Stimulated activated CD8-positive, alpha-beta memory T cell treated with anti-CD3 and anti-CD28 coated beads, Interleukin-4, amount 100 ng/mL, for 48 hours (primary cell): Measurements from ENCODE around the gene ASB13.
"Not testable (repeated sequence)": the region's sequence is repeated elsewhere in the genome, so short reads cannot be mapped to it uniquely, and the experiment has no call there.

Source experiments
- DNase-seq: peaks from one replicate; pipeline ENCODE4 v3.0.0-alpha.2; 2020

Gene ASB13

GRCh38 chr10:5622186-5622960 lies 44.0 kb downstream of the ASB13 start:
- DNase-seq, result no peak

- DNase-seq, result not testable (repeated sequence)
Observed at GRCh38 chr10:5621371-5621770, 45.0 kb downstream of the ASB13 start.

DNA sequence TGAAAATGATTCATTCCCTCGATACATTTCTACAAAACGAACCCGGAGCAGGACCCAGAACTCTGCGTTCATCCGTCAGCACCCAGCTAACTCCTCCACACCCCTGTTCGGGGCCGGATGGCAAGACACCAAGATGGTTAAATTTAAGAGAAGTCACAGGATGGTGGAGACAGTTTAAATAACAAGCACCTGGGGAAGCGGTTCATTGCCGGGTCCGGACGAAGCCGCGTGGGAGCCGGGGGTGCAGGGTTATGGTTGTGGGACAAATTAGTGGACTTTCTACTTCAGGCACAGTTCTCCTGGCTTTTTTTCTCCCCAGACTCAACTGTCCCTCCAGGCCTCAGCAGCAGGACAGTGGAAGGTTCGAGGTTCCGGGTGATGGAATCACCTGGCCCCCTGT lies 45.4 kb downstream of the ASB13 start:
- DNase-seq, result no peak

DNA sequence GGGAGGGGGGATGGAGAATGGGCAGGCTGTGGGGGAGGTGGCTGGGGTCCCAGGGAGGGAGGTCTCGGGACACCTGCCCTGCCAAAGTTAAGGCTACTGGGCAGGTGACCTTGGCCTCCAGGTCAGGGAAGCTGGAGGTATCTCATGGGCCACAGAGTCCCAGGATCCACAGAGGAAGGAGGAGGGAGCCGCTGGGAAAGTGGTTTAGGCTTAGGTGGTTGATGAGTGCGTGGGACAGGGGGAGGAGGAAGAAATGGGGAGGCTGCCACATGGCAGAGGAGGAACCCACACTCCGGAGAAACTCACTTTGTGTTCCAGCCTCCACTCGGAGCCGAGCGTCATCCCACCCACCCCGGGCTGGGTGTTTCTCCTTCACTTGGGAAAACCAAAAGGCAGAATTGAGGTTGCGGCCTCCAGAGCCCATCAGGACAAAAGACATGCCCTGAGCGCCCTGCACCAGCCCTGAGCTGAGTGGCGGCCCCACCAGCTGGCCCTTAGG lies 46.1 kb downstream of the ASB13 start:
- no peak for DNase-seq

DNA sequence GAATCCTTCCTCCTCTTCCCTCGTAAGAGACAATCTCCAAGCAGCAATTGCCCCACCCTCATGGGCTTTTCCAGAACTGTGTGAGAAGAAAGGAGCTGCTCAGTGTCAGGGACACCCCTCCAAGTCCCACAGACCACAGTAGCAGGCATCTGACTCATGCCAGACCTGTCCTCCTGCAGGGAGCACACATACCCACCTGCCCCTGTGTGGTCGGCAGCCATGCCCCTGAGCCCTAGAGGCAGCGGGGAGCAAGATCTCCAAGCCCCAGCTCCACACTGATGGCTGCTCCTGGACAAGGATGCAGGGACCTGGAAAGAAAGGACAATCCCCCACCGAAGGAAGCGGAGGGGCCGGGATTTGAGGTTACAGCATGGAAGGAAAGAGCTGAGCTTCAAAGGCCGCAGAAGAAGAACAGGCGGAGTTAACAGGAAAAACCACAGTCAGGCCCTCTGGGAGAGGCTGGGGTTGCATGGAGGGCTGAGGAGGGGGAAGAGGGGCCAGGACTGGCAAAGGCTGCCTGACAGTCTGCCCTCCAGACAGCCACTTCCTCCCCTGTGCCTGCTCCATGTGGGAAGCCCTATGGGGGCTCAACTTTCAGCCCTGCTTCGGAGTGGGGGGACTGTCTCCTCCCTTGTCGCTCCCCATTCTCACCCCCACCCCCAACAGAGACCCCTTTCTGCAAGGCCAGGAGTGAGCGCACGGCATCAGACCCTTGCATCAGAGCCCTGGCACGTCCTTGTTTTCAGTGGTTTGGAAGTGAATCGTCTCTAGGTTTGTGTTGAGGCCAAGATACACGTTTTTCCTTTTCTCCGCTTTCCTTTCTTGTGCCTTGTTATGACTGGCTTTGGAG lies 46.8 kb downstream of the ASB13 start:
- no peak for DNase-seq

GRCh38 chr10:5618829-5619228 lies 47.6 kb downstream of the ASB13 start:
- DNase-seq, result no peak

DNA sequence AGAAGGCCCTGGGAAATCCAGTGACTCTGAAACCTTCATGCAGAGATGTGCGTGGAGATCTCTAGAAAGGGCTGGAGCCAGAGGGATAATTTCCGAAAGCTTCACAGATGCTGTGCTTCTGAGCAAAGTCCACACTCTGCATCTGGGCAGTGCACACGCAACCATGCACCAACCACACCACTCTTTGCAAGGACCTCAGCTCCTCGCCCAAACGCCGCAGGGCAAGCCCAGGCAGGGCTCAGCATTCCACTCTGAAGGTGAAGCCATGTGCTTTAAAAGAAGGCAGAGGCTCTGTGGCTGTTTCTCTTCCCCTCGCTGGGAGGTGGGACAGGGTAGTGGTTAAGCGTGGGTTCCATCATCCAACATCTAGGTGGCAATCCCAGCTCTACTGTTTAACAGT lies 48.4 kb downstream of the ASB13 start:
- DNase-seq, result no peak

DNA sequence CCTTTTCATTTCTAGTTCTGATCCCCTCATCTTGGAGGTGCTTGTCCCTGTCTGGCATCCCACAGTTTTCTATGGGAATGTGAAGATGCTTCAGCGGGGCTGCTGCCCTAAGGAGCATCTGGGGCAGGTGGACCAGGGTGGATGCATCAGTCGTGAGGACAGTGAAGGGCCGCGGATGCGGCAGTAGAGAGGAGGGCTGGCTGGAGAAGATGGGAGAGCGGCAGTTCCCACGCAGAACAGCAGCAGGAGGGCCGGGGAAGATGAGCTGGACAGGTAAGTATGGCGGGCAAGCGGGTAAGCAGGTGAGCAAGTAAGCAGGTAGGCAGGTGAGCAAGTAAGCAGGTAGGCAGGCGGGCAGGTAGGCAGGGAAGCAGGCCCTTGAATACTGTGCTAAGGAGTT lies 48.9 kb downstream of the ASB13 start:
- no peak for DNase-seq

DNA sequence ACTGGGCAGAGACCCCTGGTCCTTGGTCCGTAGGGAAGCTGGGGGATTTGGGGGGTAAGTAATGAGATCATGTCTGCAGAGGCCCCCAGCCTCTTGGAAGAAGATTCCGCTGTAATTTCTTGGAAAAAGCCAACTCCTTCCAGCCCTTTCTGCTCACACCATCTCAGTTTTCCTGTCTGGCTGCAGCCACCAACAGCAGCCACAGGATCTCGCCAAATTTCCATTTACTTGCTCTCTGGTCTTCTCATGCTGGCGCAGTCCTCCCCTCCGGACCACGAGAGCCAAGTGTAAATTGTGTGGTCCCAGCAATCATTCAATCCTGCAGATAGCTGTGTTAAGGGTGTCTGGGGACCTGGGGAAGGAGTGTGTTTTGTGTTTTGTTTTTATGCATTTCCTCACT lies 49.6 kb downstream of the ASB13 start:
- no peak for DNase-seq

DNA sequence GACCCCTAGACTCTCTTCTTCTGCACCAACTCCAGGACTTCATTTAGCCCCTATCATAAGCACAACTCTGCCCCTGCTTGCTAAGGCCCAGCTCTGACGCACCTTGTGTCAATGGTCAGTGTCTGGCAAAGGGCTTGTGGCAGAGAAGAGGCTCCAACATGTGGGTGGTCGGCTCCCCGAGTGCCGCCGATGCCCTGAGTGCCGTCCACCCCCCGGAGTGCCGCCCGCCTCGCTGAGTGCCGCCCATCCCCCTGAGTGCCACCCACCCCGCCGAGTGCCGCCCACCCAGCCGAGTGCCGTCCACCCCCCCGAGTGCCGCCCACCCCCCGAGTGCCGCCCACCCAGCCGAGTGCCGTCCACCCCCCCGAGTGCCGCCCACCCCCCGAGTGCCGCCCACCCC lies 50.3 kb downstream of the ASB13 start:
- DNase-seq, result no peak

GRCh38 chr10:5615316-5615715 lies 51.1 kb downstream of the ASB13 start:
- no peak for DNase-seq

DNA sequence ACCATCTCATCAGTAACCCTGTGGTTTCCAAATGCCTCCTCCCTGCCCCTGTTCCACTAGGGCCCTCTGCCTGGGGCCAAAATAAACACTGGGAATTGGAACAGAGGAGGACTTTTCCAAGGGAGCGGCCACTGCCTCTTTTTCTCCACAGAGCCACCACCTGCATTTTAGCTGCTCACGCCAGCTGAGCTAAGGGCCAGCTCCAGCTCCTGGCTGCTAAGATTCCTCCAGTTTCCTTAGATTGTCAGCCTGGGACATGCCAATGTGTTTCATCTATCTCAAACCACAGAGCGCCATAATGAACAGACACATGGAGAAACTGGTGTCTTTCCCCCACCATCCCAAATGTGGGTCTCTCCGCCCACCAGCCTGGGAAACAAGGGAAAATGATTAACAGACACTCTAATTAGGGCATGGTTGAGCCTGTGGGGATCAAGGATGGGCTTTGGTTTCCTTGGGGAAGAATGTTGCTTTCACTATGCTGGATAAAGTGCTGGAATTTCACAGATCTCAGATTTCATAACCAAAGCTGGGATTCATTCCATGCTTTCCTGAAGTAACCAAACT lies 52.2 kb downstream of the ASB13 start:
- DNase-seq, result no peak

DNA sequence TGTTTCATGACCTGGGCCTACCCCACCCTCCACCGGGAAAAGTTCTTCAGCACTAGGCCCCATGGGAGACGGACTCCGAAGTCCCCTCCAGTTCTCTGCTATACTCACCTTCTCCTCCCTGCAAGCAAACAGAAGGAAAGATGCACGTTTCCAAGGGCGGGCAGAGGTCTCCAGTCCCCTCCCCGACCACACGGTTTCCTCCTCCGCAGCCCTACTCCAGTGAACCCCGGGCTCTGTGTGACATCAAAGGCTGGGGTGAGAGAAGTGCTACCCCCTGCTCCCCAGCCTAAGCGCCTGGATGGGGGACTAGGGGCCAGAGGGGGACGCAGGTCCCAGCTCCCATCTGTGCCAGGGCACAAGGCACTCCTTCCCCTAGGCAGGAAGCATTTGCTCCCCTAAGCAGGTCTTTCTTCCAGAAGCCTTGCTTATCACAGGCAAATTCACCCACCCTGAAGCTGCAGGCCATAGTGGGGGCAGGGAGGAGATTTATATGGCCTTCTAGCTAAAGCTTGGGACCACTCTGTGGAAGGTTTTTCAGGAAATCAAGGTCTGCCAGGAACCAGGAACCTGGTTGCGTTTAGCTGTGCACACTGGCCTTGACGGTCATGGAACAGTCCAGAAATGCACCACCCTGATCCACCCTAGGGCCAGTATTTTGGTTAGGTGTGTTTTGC lies 52.8 kb downstream of the ASB13 start:
- no peak for DNase-seq

GRCh38 chr10:5611899-5612680 lies 54.3 kb downstream of the ASB13 start:
- no peak for DNase-seq

DNA sequence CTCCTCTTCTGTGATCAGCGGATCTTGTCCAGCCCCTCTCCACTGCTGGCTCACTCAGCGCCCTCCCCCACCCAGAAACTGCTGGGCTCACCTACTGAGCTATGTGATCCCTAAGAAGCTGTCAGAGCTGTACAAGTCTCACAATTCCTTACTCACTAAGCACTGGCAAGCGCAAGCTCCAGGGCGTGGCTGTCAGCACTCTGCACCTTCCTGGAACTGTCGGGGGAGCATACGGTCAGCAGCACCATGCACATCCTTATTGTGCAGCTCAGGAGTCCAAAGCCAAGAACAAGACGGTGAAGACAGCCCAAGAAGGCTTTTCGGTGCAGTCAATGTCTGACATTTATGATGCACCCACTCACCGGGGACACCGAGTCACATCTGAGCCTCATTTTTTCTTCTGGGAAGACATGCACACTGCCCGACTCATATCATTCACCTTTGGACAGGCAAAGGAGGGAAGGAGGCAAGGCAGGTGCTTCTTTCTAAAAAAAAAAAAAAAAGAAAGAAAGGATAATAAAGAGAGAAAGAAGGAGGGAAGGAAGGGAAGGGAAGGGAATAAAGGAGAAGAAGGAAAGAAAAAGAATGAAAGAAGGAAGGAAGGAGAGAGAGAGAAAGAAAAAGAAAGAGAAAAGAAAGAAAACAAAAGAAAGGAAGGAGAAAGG lies 56.3 kb downstream of the ASB13 start:
- no peak for DNase-seq

GRCh38 chr10:5608608-5609220 lies 57.7 kb downstream of the ASB13 start:
- no peak for DNase-seq

GRCh38 chr10:5607594-5607993 lies 58.8 kb downstream of the ASB13 start:
- DNase-seq, result no peak

- no peak for DNase-seq
Observed at GRCh38 chr10:5606864-5607263, 59.5 kb downstream of the ASB13 start.

GRCh38 chr10:5606321-5606720 lies 60.1 kb downstream of the ASB13 start:
- DNase-seq, result no peak

DNA sequence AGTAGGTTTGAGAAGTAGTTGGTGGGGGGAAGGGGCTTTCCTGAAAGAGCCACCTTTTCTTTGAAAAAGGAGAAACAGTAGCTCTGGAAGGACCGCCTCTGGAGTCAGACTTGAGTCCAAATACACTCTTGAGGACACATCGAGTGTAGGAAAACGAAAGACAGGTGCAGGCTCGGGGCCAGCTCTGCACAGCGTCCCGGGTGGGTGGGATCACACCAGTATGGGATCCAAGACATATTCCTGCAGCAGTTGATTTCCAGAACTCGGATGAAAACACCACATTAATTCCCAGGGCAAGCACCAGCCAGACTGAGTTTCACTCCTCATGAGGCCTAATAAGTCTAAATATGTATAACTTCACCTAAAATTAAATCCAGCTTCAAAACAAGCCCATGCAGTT lies 61.4 kb downstream of the ASB13 start:
- no peak for DNase-seq

GRCh38 chr10:5604236-5604925 lies 62.0 kb downstream of the ASB13 start:
- no peak for DNase-seq
